Measurements from ENCODE around the gene C1QTNF9B.
"Not testable (repeated sequence)": the region's sequence is repeated elsewhere in the genome, so short reads cannot be mapped to it uniquely, and the experiment has no call there.

DNA sequence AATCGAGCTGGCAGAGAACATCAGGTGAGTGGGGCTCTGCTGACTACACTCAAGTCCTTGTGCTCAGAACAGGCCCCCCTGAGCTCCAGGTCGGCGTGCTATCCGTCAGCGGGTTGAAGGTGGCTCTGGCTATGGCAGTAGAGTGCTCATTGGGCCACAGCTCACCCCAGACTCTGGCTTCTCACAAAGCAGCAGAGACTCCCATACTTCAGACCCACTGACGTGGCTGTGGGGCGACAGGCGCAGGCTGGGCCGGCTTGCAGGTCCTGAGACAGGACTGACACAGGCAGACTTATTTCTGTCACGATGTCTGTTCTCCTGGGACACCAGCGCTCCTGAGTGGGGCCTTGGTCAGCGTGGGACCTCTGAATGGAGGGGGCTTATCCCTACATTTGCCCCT lies 2.6 kb downstream of the C1QTNF9B start:
- TF ChIP-seq, protein P1, sequence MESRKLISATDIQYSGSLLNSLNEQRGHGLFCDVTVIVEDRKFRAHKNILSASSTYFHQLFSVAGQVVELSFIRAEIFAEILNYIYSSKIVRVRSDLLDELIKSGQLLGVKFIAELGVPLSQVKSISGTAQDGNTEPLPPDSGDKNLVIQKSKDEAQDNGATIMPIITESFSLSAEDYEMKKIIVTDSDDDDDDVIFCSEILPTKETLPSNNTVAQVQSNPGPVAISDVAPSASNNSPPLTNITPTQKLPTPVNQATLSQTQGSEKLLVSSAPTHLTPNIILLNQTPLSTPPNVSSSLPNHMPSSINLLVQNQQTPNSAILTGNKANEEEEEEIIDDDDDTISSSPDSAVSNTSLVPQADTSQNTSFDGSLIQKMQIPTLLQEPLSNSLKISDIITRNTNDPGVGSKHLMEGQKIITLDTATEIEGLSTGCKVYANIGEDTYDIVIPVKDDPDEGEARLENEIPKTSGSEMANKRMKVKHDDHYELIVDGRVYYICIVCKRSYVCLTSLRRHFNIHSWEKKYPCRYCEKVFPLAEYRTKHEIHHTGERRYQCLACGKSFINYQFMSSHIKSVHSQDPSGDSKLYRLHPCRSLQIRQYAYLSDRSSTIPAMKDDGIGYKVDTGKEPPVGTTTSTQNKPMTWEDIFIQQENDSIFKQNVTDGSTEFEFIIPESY (IDR thresholded peaks at IDR 0.05): not testable (repeated sequence)
- TF ChIP-seq, protein P2, sequence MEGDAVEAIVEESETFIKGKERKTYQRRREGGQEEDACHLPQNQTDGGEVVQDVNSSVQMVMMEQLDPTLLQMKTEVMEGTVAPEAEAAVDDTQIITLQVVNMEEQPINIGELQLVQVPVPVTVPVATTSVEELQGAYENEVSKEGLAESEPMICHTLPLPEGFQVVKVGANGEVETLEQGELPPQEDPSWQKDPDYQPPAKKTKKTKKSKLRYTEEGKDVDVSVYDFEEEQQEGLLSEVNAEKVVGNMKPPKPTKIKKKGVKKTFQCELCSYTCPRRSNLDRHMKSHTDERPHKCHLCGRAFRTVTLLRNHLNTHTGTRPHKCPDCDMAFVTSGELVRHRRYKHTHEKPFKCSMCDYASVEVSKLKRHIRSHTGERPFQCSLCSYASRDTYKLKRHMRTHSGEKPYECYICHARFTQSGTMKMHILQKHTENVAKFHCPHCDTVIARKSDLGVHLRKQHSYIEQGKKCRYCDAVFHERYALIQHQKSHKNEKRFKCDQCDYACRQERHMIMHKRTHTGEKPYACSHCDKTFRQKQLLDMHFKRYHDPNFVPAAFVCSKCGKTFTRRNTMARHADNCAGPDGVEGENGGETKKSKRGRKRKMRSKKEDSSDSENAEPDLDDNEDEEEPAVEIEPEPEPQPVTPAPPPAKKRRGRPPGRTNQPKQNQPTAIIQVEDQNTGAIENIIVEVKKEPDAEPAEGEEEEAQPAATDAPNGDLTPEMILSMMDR (IDR thresholded peaks at IDR 0.05; ENCODE audit: low read depth, low read length, missing input control): not testable (repeated sequence)
- TF ChIP-seq RAD21 (IDR thresholded peaks at IDR 0.05); EGR1 (IDR thresholded peaks at IDR 0.05; ENCODE audit: low read depth in 2 of 2); FOXA2 (IDR thresholded peaks at IDR 0.05); GABPA (IDR thresholded peaks at IDR 0.05 in 1 of 2, conservative IDR thresholded peaks at IDR 0.05 in 1 of 2); JUND (IDR thresholded peaks at IDR 0.05); YY1 (IDR thresholded peaks at IDR 0.05); TAF1 (conservative IDR thresholded peaks at IDR 0.05): not testable (repeated sequence)
- TF ChIP-seq, protein P3, sequence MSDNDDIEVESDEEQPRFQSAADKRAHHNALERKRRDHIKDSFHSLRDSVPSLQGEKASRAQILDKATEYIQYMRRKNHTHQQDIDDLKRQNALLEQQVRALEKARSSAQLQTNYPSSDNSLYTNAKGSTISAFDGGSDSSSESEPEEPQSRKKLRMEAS (IDR thresholded peaks at IDR 0.05): not testable (repeated sequence)

All from liver (tissue), 3 donors.